CD14-positive monocyte (primary cell): Measurements from ENCODE around the gene AOC1. TPM values are rescaled to one million over a fixed set of nuclear protein-coding genes. Genes with fewer than 3 reads are reported as not detected.
A peak's percentile ranks its signal among the peaks of the same experiment; 100 is the strongest.

Experiments used
- DNase-seq, 3 donors: peaks; one replicate each; pipeline ENCODE4 v3.0.0-alpha.2; 2011 to 2022
- H2AFZ ChIP-seq: 2 replicates; pipeline ENCODE4 v1.6.0; 2012; ENCODE audit warnings: mild to moderate bottlenecking, low read depth, low read length, inconsistent platforms; ENCODE audit not compliant: insufficient read depth, poor library complexity, severe bottlenecking
- H3K27ac ChIP-seq, 2 donors: 1 replicate in 1 of 2; 2 replicates in 1 of 2; pipeline ENCODE4 v1.5.1; 2012 to 2013; ENCODE audit warnings: low read length in 2 of 2, control low read depth in 1 of 2, inconsistent platforms in 1 of 2, low read depth in 1 of 2, mild to moderate bottlenecking in 1 of 2
- H3K27me3 ChIP-seq, 2 donors: one replicate each; pipeline versions ENCODE4 v1.6.0 to v1.6.1; 2011 to 2013; ENCODE audit warnings: low read length in 2 of 2; ENCODE audit not compliant: control insufficient read depth in 2 of 2, insufficient read depth in 2 of 2
- H3K36me3 ChIP-seq, 2 donors: replicated peaks in 1 of 2; 1 replicate in 1 of 2; 2 replicates in 1 of 2; pipeline versions ENCODE4 v1.5.1 to v1.6.1; 2012 to 2013; ENCODE audit warnings: low read length in 2 of 2, control low read depth in 1 of 2, inconsistent platforms in 1 of 2, mild to moderate bottlenecking in 1 of 2; ENCODE audit not compliant: insufficient read depth in 2 of 2, control insufficient read depth in 1 of 2
- H3K4me1 ChIP-seq, 2 donors: 1 replicate in 1 of 2; 2 replicates in 1 of 2; pipeline versions ENCODE4 v1.5.1 to v1.6.1; 2012 to 2013; ENCODE audit warnings: low read length in 2 of 2, control low read depth in 1 of 2, inconsistent platforms in 1 of 2, mild to moderate bottlenecking in 1 of 2, moderate library complexity in 1 of 2; ENCODE audit not compliant: insufficient read depth in 2 of 2, control insufficient read depth in 1 of 2
- H3K4me2 ChIP-seq: replicated peaks from 2 replicates; pipeline ENCODE3; 2012; ENCODE audit warnings: low read length, moderate library complexity, mild to moderate bottlenecking; ENCODE audit not compliant: poor library complexity, severe bottlenecking; ENCODE audit errors: extremely low read depth
- H3K4me3 ChIP-seq, 3 experiments: fragments of 200-600 bp in 1 of 3; sonication (generic) in 1 of 3; replicated peaks in 1 of 3; 1 replicate in 2 of 3; 2 replicates in 1 of 3; pipeline ENCODE4 v1.5.1; 2011 to 2013; ENCODE audit warnings: low read length in 3 of 3, mild to moderate bottlenecking in 3 of 3, control low read depth in 2 of 3, low read depth in 2 of 3, inconsistent platforms in 1 of 3, moderate library complexity in 1 of 3
- H3K79me2 ChIP-seq: 2 replicates; pipeline ENCODE4 v1.6.0; 2012; ENCODE audit warnings: mild to moderate bottlenecking, control low read depth, inconsistent platforms, low read length, moderate library complexity; ENCODE audit not compliant: insufficient read depth
- H3K9ac ChIP-seq: 2 replicates; pipeline ENCODE4 v1.6.0; 2017; ENCODE audit warnings: low read length, mild to moderate bottlenecking; ENCODE audit not compliant: insufficient read depth, poor library complexity, severe bottlenecking
- H3K9me3 ChIP-seq, 2 donors: replicated peaks in 1 of 2; 1 replicate in 1 of 2; 2 replicates in 1 of 2; pipeline versions ENCODE4 v1.5.1 to v1.6.1; 2012 to 2013; ENCODE audit warnings: low read length in 2 of 2, control low read depth in 1 of 2; ENCODE audit not compliant: control insufficient read depth in 1 of 2, insufficient read depth in 1 of 2
- H4K20me1 ChIP-seq: 2 replicates; pipeline ENCODE4 v1.6.0; 2012; ENCODE audit warnings: mild to moderate bottlenecking, low read length, control low read depth, moderate library complexity; ENCODE audit not compliant: insufficient read depth
- H3K27ac Mint-ChIP-seq, 7 donors: one replicate each; pipeline ENCODE4 v1.8.0; 2020; ENCODE audit warnings: mild to moderate bottlenecking in 7 of 7, mixed read lengths in 7 of 7, moderate library complexity in 6 of 7, inconsistent platforms in 2 of 7
- H3K27me3 Mint-ChIP-seq, 3 donors: one replicate each; pipeline ENCODE4 v1.8.0; 2021 to 2022; ENCODE audit warnings: low read depth in 3 of 3, mild to moderate bottlenecking in 3 of 3, mixed read lengths in 3 of 3, moderate library complexity in 3 of 3, inconsistent platforms in 1 of 3
- H3K36me3 Mint-ChIP-seq, 2 donors: one replicate each; pipeline ENCODE4 v1.8.0; 2020; ENCODE audit warnings: mixed read lengths in 2 of 2, inconsistent platforms in 1 of 2, mild to moderate bottlenecking in 1 of 2
- H3K4me1 Mint-ChIP-seq: one replicate; pipeline ENCODE4 v1.8.0; 2020; ENCODE audit warnings: mild to moderate bottlenecking, mixed read lengths
- H3K4me3 Mint-ChIP-seq, 2 donors: one replicate each; pipeline ENCODE4 v1.8.0; 2020; ENCODE audit warnings: mild to moderate bottlenecking in 2 of 2, mixed read lengths in 2 of 2, moderate library complexity in 1 of 2
- H3K9me3 Mint-ChIP-seq, 7 donors: one replicate each; pipeline ENCODE4 v1.8.0; 2020 to 2022; ENCODE audit warnings: mixed read lengths in 7 of 7, mild to moderate bottlenecking in 6 of 7, moderate library complexity in 6 of 7, inconsistent platforms in 2 of 7
- CTCF ChIP-seq: fragments of 200-600 bp; IDR thresholded peaks from one replicate; pipeline ENCODE4 v1.8.0; 2022; ENCODE audit warnings: antibody characterized with exemption, mild to moderate bottlenecking
- WGBS: methylation state at CpG from one replicate; pipeline ENCODE4 v1.1.5; 2013; ENCODE audit warnings: missing lambda C conversion rate; ENCODE audit not compliant: insufficient coverage; 5-methylcytosine and 5-hydroxymethylcytosine counted together
- intact Hi-C, 2 donors: fragments of 100-400 bp; cut with micrococcal nuclease; formaldehyde crosslinking; loops; one replicate each; pipeline versions ENCODE4 v1.15.0 to v1.15.1; 2023
- polyA plus RNA-seq, 3 donors: library from polyadenylated mRNA; depleted of rRNA in 1 of 3; unstranded in 2 of 3; stranded (reverse) in 1 of 3; fragments of 300-500 nt in 2 of 3; fragments of >200 nt in 1 of 3; fragmentation: Illumina TruSeq in 2 of 3; gene quantifications; 1 replicate in 2 of 3; 2 replicates in 1 of 3; pipeline ENCODE4 v1.2.3, GENCODE V29; 2012 to 2021

Gene AOC1
- polyA plus RNA-seq, 3 donors: 0.16 to 0.31 TPM; not detected in 1

- peaks cover under 1 to 3% of the 10 kb centered on the region in 2 donors for H3K36me3 Mint-ChIP-seq
- intact Hi-C loops: loop anchor here in 1 of 2 donors (10.0 kb wide), 1 partner anchor 91 kb away; no protein-coding TSS in a partner anchor
- peaks cover 0 to 18% of the 10 kb centered on the region in 2 donors for H3K9me3 ChIP-seq
- peaks cover 0 to 5% of the 10 kb centered on the region in 2 donors for H3K27me3 ChIP-seq
- no peaks in the 10 kb centered on the region for H4K20me1 ChIP-seq
- no peak overlapping the region for H3K4me2 ChIP-seq
- WGBS: 83% methylated on average over 1 of the region's 4 CpGs
- H3K4me1 ChIP-seq: peaks cover 0 to 3% of the 10 kb centered on the region in 2 donors
- no peak overlapping the region for H3K4me3 ChIP-seq
- TF ChIP-seq CTCF: no peak
- no peak for DNase-seq
- no peak overlapping the region for H3K27ac Mint-ChIP-seq
- H3K27me3 Mint-ChIP-seq: peaks cover 5 to 8% (median 7%) of the 10 kb centered on the region in 3 donors
- H3K9ac ChIP-seq: no peak overlapping the region
- no peaks in the 10 kb centered on the region for H3K36me3 ChIP-seq
- H3K4me3 Mint-ChIP-seq: no peak overlapping the region
- no peak overlapping the region for H2AFZ ChIP-seq
- H3K27ac ChIP-seq: no peak overlapping the region
- no peaks in the 10 kb centered on the region for H3K79me2 ChIP-seq
- peaks cover 12% of the 10 kb centered on the region for H3K4me1 Mint-ChIP-seq
- peaks cover 15 to 27% (median 21%) of the 10 kb centered on the region in 7 donors for H3K9me3 Mint-ChIP-seq
Measured at GRCh38 chr7:150875791-150876190, 23.5 kb downstream of the AOC1 start.

GRCh38 chr7:150876817-150877526 lies 24.7 kb downstream of the AOC1 start:
- TF ChIP-seq CTCF: peak; percentile 53
- no peak overlapping the region for H2AFZ ChIP-seq
- H3K9me3 ChIP-seq: peaks cover 0 to 23% of the 10 kb centered on the region in 2 donors
- WGBS: 0% methylated on average over 4 of the region's 19 CpGs
- no peaks in the 10 kb centered on the region for H3K79me2 ChIP-seq
- H3K27ac ChIP-seq: no peak overlapping the region
- peaks cover 16 to 30% (median 25%) of the 10 kb centered on the region in 7 donors for H3K9me3 Mint-ChIP-seq
- peak overlapping the region in 1 of 2 donors; percentile 50 for H3K4me3 Mint-ChIP-seq
- H3K9ac ChIP-seq: no peak overlapping the region
- H3K4me3 ChIP-seq: no peak overlapping the region
- H3K4me2 ChIP-seq: no peak overlapping the region
- peaks cover 3 to 4% of the 10 kb centered on the region in 2 donors for H3K36me3 Mint-ChIP-seq
- H4K20me1 ChIP-seq: no peaks in the 10 kb centered on the region
- intact Hi-C loops: loop anchor here in 1 of 2 donors (10.0 kb wide), 1 partner anchor 92 kb away; no protein-coding TSS in a partner anchor
- H3K27ac Mint-ChIP-seq: no peak overlapping the region
- peak; percentile 37 to 54 (median 39) for DNase-seq
- H3K4me1 Mint-ChIP-seq: peaks cover 12% of the 10 kb centered on the region
- H3K36me3 ChIP-seq: no peaks in the 10 kb centered on the region
- peaks cover 0 to 3% of the 10 kb centered on the region in 2 donors for H3K4me1 ChIP-seq
- peaks cover 0 to 5% of the 10 kb centered on the region in 2 donors for H3K27me3 ChIP-seq
- H3K27me3 Mint-ChIP-seq: peaks cover 5 to 10% (median 8%) of the 10 kb centered on the region in 3 donors
